Common myeloid progenitor, CD34-positive (primary cell): ENCODE measurements around the gene MRGPRG.

Experiments
- CTCF ChIA-PET: fragments of 350-600 bp; sonication (Branson Sonifier 250); formaldehyde crosslinking; loops from one replicate; lab custom pipeline; 2021; ENCODE audit warnings: antibody characterized with exemption; lab: Charles Lee
- POLR2A ChIA-PET: fragments of 350-600 bp; sonication (Branson Sonifier 250); formaldehyde crosslinking; loops from one replicate; lab custom pipeline; 2021; ENCODE audit warnings: antibody characterized with exemption; lab: Charles Lee
- DNase-seq, 3 donors: peaks; one replicate each; pipeline versions ENCODE4 v3.0.0 to v3.0.0-alpha.2; 2013
- H3K27ac ChIP-seq, 2 experiments: 1 replicate in 1 of 2; 2 replicates in 1 of 2; pipeline ENCODE4 v1.7.0; 2013; ENCODE audit warnings: inconsistent platforms in 2 of 2, low read length in 2 of 2, mild to moderate bottlenecking in 2 of 2, low read depth in 1 of 2, moderate library complexity in 1 of 2; ENCODE audit not compliant: severe bottlenecking in 2 of 2, insufficient read depth in 1 of 2, poor library complexity in 1 of 2
- H3K27me3 ChIP-seq, 5 experiments: replicated peaks in 2 of 5; 1 replicate in 3 of 5; 2 replicates in 2 of 5; pipeline versions ENCODE4 v1.6.1 to v1.7.0; 2013; ENCODE audit warnings: low read length in 4 of 5, mild to moderate bottlenecking in 2 of 5, moderate library complexity in 2 of 5, inconsistent platforms in 1 of 5; ENCODE audit not compliant: insufficient read depth in 5 of 5, control insufficient read depth in 4 of 5
- H3K36me3 ChIP-seq, 4 experiments: 1 replicate in 2 of 4; 2 replicates in 2 of 4; pipeline versions ENCODE4 v1.6.1 to v1.7.0; 2013; ENCODE audit warnings: low read length in 3 of 4, control low read depth in 1 of 4, mild to moderate bottlenecking in 1 of 4; ENCODE audit not compliant: control insufficient read depth in 4 of 4, insufficient read depth in 4 of 4
- H3K4me1 ChIP-seq, 4 experiments: 1 replicate in 3 of 4; 2 replicates in 1 of 4; pipeline versions ENCODE4 v1.6.1 to v1.7.1; 2013; ENCODE audit warnings: low read length in 3 of 4, mild to moderate bottlenecking in 3 of 4, control low read depth in 1 of 4, inconsistent platforms in 1 of 4, moderate library complexity in 1 of 4; ENCODE audit not compliant: control insufficient read depth in 4 of 4, insufficient read depth in 4 of 4; ENCODE audit errors: control extremely low read depth in 1 of 4
- H3K4me3 ChIP-seq, 7 experiments: 1 replicate in 4 of 7; 2 replicates in 3 of 7; pipeline versions ENCODE4 v1.5.1 to v1.7.0; 2013; ENCODE audit warnings: mild to moderate bottlenecking in 7 of 7, low read length in 6 of 7, moderate library complexity in 6 of 7, inconsistent platforms in 2 of 7, low read depth in 2 of 7, control low read depth in 1 of 7; ENCODE audit not compliant: insufficient read depth in 4 of 7, control insufficient read depth in 1 of 7; ENCODE audit errors: extremely low read depth in 1 of 7
- H3K9me3 ChIP-seq, 5 experiments: 1 replicate in 4 of 5; 2 replicates in 1 of 5; pipeline versions ENCODE4 v1.6.1 to v1.7.1; 2013; ENCODE audit warnings: low read length in 4 of 5, mild to moderate bottlenecking in 2 of 5, inconsistent platforms in 1 of 5, low read depth in 1 of 5, moderate library complexity in 1 of 5; ENCODE audit not compliant: control insufficient read depth in 4 of 5, insufficient read depth in 2 of 5; ENCODE audit errors: control extremely low read depth in 1 of 5
- WGBS: methylation state at CpG from one replicate; pipeline ENCODE4 v1.1.5; 2013; ENCODE audit not compliant: insufficient coverage; 5-methylcytosine and 5-hydroxymethylcytosine counted together

The MRGPRG gene

GRCh38 chr11:3230636-3231549 is 12.3 kb upstream of the MRGPRG start:
- 83% methylated on average over 6 of the region's 12 CpGs for WGBS
- no peaks in the 10 kb centered on the region for H3K9me3 ChIP-seq
- H3K4me3 ChIP-seq: no peak overlapping the region
- H3K27me3 ChIP-seq: no peaks in the 10 kb centered on the region
- H3K36me3 ChIP-seq: no peaks in the 10 kb centered on the region
- H3K27ac ChIP-seq: no peak overlapping the region
- POLR2A ChIA-PET: no interaction called here
- CTCF ChIA-PET: no interaction called here
- H3K4me1 ChIP-seq: peaks cover 0 to 6% (median 2%) of the 10 kb centered on the region in 4 experiments
- DNase-seq: no peak

GRCh38 chr11:3229673-3230630 is 11.3 kb upstream of the MRGPRG start:
- CTCF ChIA-PET: interaction anchor here (1.2 kb wide), 2 partner anchors 13 to 193 kb away, joined by 3 read pairs; no protein-coding TSS in a partner anchor
- DNase-seq: no peak
- 92% methylated on average over 11 of the region's 21 CpGs for WGBS
- Histone ChIP-seq H3K4me3 (no peak overlapping the region), H3K36me3 (no peaks in the 10 kb centered on the region), H3K4me1 (peaks cover 0 to 6% (median 2%) of the 10 kb centered on the region in 4 experiments), H3K9me3 (no peaks in the 10 kb centered on the region), H3K27me3 (no peaks in the 10 kb centered on the region), H3K27ac (no peak overlapping the region)
- POLR2A ChIA-PET: no interaction called here

GRCh38 chr11:3228445-3228829 is 9.8 kb upstream of the MRGPRG start:
- 93% methylated on average over 23 of the region's 23 CpGs for WGBS
- DNase-seq: no peak

GRCh38 chr11:3227568-3228444 is 9.2 kb upstream of the MRGPRG start:
- ChIA-PET CTCF (no interaction called here), POLR2A (no interaction called here)
- WGBS: 90% methylated on average over 34 of the region's 46 CpGs
- peaks cover 0 to 11% (median 7%) of the 10 kb centered on the region in 4 experiments for H3K4me1 ChIP-seq
- H3K27ac ChIP-seq: no peak overlapping the region
- no peaks in the 10 kb centered on the region for H3K36me3 ChIP-seq
- no peak for DNase-seq
- H3K27me3 ChIP-seq: no peaks in the 10 kb centered on the region
- no peaks in the 10 kb centered on the region for H3K9me3 ChIP-seq
- no peak overlapping the region for H3K4me3 ChIP-seq

More at GRCh38 chr11:3228445-3228829, 9.8 kb upstream of the MRGPRG start:
- Histone ChIP-seq H3K9me3 (no peaks in the 10 kb centered on the region), H3K4me3 (no peak overlapping the region), H3K27ac (no peak overlapping the region), H3K27me3 (no peaks in the 10 kb centered on the region), H3K36me3 (no peaks in the 10 kb centered on the region), H3K4me1 (peaks cover 0 to 6% (median 3%) of the 10 kb centered on the region in 4 experiments)
- POLR2A ChIA-PET: no interaction called here
- CTCF ChIA-PET: no interaction called here

GRCh38 chr11:3226846-3227567 is 8.4 kb upstream of the MRGPRG start:
- no peaks in the 10 kb centered on the region for H3K9me3 ChIP-seq
- ChIA-PET CTCF (no interaction called here), POLR2A (no interaction called here)
- no peaks in the 10 kb centered on the region for H3K27me3 ChIP-seq
- H3K4me3 ChIP-seq: no peak overlapping the region
- H3K4me1 ChIP-seq: peaks cover 0 to 19% (median 13%) of the 10 kb centered on the region in 4 experiments
- 96% methylated on average over 15 of the region's 18 CpGs for WGBS
- H3K27ac ChIP-seq: no peak overlapping the region
- no peak for DNase-seq
- no peaks in the 10 kb centered on the region for H3K36me3 ChIP-seq
